SK-N-SH treated with all-trans-retinoic acid at 6 μM for 48 hours (cell line): ENCODE measurements around the gene GP1BB.

ENCODE experiments used
- ARNTL ChIP-seq: fragments of 450-650 bp; formaldehyde crosslinking; IDR thresholded peaks from 2 replicates; pipeline ENCODE4 v1.5.0; 2020; ENCODE audit warnings: low read depth, mild to moderate bottlenecking, moderate library complexity, borderline replicate concordance
- ISL1 ChIP-seq: fragments of 250-450 bp; sonication (Bioruptor Pico); IDR thresholded peaks from 2 replicates; pipeline ENCODE4 v2.1.2; 2022; ENCODE audit warnings: mild to moderate bottlenecking, moderate library complexity
- PATZ1 ChIP-seq: fragments of 250-450 bp; sonication (Bioruptor Pico); IDR thresholded peaks from 2 replicates; pipeline ENCODE4 v1.8.0; 2020; ENCODE audit warnings: mild to moderate bottlenecking, moderate library complexity, borderline replicate concordance
- PPARA ChIP-seq: fragments of 250-450 bp; sonication (Bioruptor Pico); IDR thresholded peaks from 2 replicates; pipeline ENCODE4 v1.5.0; 2020; ENCODE audit warnings: mild to moderate bottlenecking, borderline replicate concordance
- TOX ChIP-seq: fragments of 250-450 bp; sonication (Bioruptor Pico); IDR thresholded peaks from 2 replicates; pipeline ENCODE4 v1.8.0; 2021; ENCODE audit warnings: mild to moderate bottlenecking, moderate library complexity, borderline replicate concordance
- ZC3H10 ChIP-seq: fragments of 250-450 bp; sonication (Bioruptor Pico); IDR thresholded peaks from 2 replicates; pipeline ENCODE4 v1.5.1; 2021; ENCODE audit warnings: mild to moderate bottlenecking, moderate library complexity
- ZFP3 ChIP-seq: fragments of 250-450 bp; sonication (Bioruptor Pico); IDR thresholded peaks from 2 replicates; pipeline ENCODE4 v1.5.0; 2020; ENCODE audit warnings: mild to moderate bottlenecking, moderate library complexity
- ZNF70 ChIP-seq: fragments of 450-650 bp; formaldehyde crosslinking; IDR thresholded peaks from 2 replicates; pipeline ENCODE4 v1.5.0; 2020; ENCODE audit warnings: mild to moderate bottlenecking, moderate library complexity

GRCh38 chr22:19716829-19717105 is 6.6 kb upstream of the GP1BB start:
- TF ChIP-seq PPARA (no peak), PATZ1 (CRISPR knock-in tag) (no peak), ZNF70 (CRISPR knock-in tag) (no peak), ISL1 (CRISPR knock-in tag) (no peak), ARNTL (CRISPR knock-in tag) (no peak), ZC3H10 (no peak), TOX (no peak), ZFP3 (no peak)
